Gastrocnemius medialis (tissue), 4 donors: ENCODE results near the gene KLHL26.

Experiments
- CTCF ChIP-seq, 5 experiments: fragments of 450-650 bp in 3 of 5; fragments of 200-600 bp in 2 of 5; sonication (generic) in 2 of 5; IDR thresholded peaks in 4 of 5; conservative IDR thresholded peaks in 1 of 5; 1 replicate in 4 of 5; 2 replicates in 1 of 5; pipeline ENCODE4 v1.5.1; 2016 to 2019; ENCODE audit warnings: antibody characterized with exemption in 5 of 5, mild to moderate bottlenecking in 3 of 5, moderate library complexity in 3 of 5
- POLR2A ChIP-seq, 2 donors: fragments of 450-650 bp; IDR thresholded peaks; one replicate each; pipeline ENCODE4 v1.6.1; 2017; ENCODE audit warnings: antibody characterized with exemption in 2 of 2, mild to moderate bottlenecking in 2 of 2, moderate library complexity in 2 of 2

DNA sequence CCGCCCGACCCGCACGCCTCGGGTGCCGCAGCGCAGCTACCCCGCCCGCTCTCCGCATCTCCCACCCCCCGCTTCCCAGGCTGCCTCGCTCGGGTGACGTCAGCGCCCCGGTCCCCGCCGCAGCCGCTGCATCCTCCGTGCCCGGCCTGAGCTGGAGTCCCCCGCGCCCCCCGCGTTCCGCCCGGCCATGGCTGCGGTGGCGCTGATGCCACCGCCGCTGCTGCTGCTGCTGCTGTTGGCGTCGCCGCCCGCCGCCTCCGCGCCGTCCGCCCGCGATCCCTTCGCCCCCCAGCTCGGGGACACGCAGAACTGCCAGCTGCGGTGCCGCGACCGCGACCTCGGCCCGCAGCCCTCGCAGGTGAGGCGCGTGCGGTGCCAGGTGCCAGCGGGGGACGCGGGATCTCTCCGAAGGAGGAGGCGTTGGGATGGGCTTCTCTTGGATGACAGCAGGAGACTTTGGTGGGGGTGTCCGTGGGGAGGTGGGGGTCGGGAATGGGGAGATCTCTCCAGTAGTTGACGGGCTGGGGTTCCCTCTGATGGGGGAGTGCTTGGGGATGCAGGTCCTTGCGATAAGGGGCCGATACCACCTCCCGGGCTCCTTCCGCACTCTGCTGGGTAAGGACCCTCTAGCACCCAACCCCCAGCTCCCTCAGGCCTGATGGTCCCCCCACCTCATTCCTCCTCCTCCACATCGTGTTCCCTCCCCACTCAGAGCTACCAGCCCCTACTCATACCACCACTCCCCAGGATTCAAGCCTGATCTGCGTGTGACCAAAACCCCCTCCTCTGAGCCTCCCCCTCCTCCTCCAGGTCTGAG, 23.8 kb upstream of the KLHL26 start, which contains the start of gene TMEM59L:
- no peak for TF ChIP-seq CTCF (IDR thresholded peaks at IDR 0.05 in 4 of 5, conservative IDR thresholded peaks at IDR 0.05 in 1 of 5)
- TF ChIP-seq POLR2A (IDR thresholded peaks at IDR 0.05) = no peak
